Loucy (cell line): ENCODE data around the gene FA2H.

Experiments used
- H2AFZ ChIP-seq: fragments of 200-600 bp; sonication (generic); 2 replicates; pipeline ENCODE4 v1.6.0; 2016; ENCODE audit warnings: antibody characterized with exemption, mild to moderate bottlenecking, low read length, moderate library complexity
- H3F3A ChIP-seq: fragments of 200-600 bp; 2 replicates; pipeline ENCODE4 v1.6.0; 2016; ENCODE audit warnings: antibody characterized with exemption, low read depth, mild to moderate bottlenecking
- H3K27me3 ChIP-seq: fragments of 200-600 bp; sonication (generic); 2 replicates; pipeline ENCODE4 v1.6.1; 2014; ENCODE audit warnings: low read length, mild to moderate bottlenecking; ENCODE audit not compliant: insufficient read depth, poor library complexity, severe bottlenecking
- H3K36me3 ChIP-seq: fragments of 200-600 bp; sonication (generic); 2 replicates; pipeline ENCODE4 v1.6.1; 2016; ENCODE audit warnings: low read length; ENCODE audit not compliant: insufficient read depth
- H3K4me1 ChIP-seq: fragments of 200-600 bp; sonication (generic); 2 replicates; pipeline ENCODE4 v1.5.1; 2014; ENCODE audit warnings: low read length, mild to moderate bottlenecking; ENCODE audit not compliant: insufficient read depth, poor library complexity, severe bottlenecking
- H3K4me2 ChIP-seq: fragments of 200-600 bp; sonication (generic); 2 replicates; pipeline ENCODE4 v1.6.0; 2014; ENCODE audit warnings: antibody characterized with exemption, low read length, low read depth, mild to moderate bottlenecking; ENCODE audit not compliant: poor library complexity, severe bottlenecking
- H3K4me3 ChIP-seq: fragments of 200-600 bp; sonication (generic); 2 replicates; pipeline ENCODE4 v1.5.1; 2014; ENCODE audit warnings: low read length, mild to moderate bottlenecking, mixed read lengths; ENCODE audit not compliant: poor library complexity, severe bottlenecking
- H3K79me2 ChIP-seq: fragments of 200-600 bp; sonication (generic); 2 replicates; pipeline ENCODE4 v1.6.1; 2014; ENCODE audit warnings: low read length; ENCODE audit not compliant: insufficient read depth
- H3K9ac ChIP-seq: fragments of 200-600 bp; sonication (generic); 2 replicates; pipeline ENCODE4 v1.6.0; 2014; ENCODE audit warnings: mild to moderate bottlenecking, low read depth, low read length, moderate library complexity; ENCODE audit not compliant: poor library complexity, severe bottlenecking
- H3K9me2 ChIP-seq: fragments of 200-600 bp; sonication (generic); replicated peaks from 2 replicates; pipeline ENCODE4 v1.6.1; 2016; ENCODE audit warnings: low read depth, low read length, mixed read lengths
- H3K9me3 ChIP-seq: fragments of 200-600 bp; sonication (generic); 2 replicates; pipeline ENCODE4 v1.6.1; 2014; ENCODE audit warnings: mild to moderate bottlenecking, antibody characterized with exemption, low read length, low read depth; ENCODE audit not compliant: insufficient read depth
- H4K20me1 ChIP-seq: fragments of 200-600 bp; sonication (generic); 2 replicates; pipeline ENCODE4 v1.6.0; 2014; ENCODE audit warnings: antibody characterized with exemption, low read length, mild to moderate bottlenecking; ENCODE audit not compliant: insufficient read depth, poor library complexity, severe bottlenecking
- EZH2phosphoT487 ChIP-seq: fragments of 200-600 bp; IDR thresholded peaks from 2 replicates; pipeline ENCODE4 v1.6.1; 2018; ENCODE audit warnings: antibody characterized with exemption, mild to moderate bottlenecking, moderate library complexity, borderline replicate concordance
- TF ChIP-seq, protein P1 (sequence below): fragments of 200-600 bp; sonication (generic); conservative IDR thresholded peaks from 2 replicates; pipeline ENCODE4 v1.5.1; 2014; ENCODE audit warnings: mild to moderate bottlenecking, antibody characterized with exemption, low read length

Gene FA2H

DNA sequence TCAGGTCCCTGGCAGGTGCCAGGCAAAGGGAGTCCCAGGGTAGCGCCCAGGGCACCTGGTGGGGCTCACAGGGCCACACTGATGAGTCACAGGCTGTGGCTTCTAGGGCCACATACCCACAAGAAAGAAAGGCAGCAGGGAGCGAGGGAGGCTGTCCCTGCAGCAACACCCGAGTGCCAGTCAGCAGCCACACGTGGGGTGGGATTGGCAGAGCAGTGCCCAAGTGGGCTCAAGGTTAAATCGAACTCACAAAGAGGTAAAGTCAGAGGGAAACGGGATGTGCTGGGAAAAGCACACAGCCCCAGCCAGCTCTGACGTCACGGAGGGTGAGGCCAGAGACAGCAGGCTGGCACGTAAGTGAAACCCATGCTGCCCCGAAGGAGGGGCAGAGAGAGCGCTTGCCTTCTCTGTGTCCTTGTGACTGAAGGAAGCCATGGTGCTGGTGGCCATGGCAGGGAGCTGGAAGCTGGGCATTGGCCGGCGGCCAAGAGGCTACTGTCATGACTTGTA lies 33.8 kb downstream of the FA2H start:
- no peaks in the 10 kb centered on the region for H3K9me2 ChIP-seq
- H4K20me1 ChIP-seq = no peaks in the 10 kb centered on the region
- no peaks in the 10 kb centered on the region for H3K27me3 ChIP-seq
- H3K36me3 ChIP-seq = no peaks in the 10 kb centered on the region
- peaks cover 33% of the 10 kb centered on the region for H3K4me1 ChIP-seq
- H3K4me2 ChIP-seq = no peak overlapping the region
- H3K9me3 ChIP-seq = no peaks in the 10 kb centered on the region
- no peak overlapping the region for H3K4me3 ChIP-seq
- TF ChIP-seq EZH2phosphoT487 = no peak
- TF ChIP-seq, protein P1, sequence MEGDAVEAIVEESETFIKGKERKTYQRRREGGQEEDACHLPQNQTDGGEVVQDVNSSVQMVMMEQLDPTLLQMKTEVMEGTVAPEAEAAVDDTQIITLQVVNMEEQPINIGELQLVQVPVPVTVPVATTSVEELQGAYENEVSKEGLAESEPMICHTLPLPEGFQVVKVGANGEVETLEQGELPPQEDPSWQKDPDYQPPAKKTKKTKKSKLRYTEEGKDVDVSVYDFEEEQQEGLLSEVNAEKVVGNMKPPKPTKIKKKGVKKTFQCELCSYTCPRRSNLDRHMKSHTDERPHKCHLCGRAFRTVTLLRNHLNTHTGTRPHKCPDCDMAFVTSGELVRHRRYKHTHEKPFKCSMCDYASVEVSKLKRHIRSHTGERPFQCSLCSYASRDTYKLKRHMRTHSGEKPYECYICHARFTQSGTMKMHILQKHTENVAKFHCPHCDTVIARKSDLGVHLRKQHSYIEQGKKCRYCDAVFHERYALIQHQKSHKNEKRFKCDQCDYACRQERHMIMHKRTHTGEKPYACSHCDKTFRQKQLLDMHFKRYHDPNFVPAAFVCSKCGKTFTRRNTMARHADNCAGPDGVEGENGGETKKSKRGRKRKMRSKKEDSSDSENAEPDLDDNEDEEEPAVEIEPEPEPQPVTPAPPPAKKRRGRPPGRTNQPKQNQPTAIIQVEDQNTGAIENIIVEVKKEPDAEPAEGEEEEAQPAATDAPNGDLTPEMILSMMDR = no peak
- H2AFZ ChIP-seq = no peak overlapping the region
- H3K9ac ChIP-seq = no peak overlapping the region
- no peaks in the 10 kb centered on the region for H3K79me2 ChIP-seq
- no peaks in the 10 kb centered on the region for H3F3A ChIP-seq

DNA sequence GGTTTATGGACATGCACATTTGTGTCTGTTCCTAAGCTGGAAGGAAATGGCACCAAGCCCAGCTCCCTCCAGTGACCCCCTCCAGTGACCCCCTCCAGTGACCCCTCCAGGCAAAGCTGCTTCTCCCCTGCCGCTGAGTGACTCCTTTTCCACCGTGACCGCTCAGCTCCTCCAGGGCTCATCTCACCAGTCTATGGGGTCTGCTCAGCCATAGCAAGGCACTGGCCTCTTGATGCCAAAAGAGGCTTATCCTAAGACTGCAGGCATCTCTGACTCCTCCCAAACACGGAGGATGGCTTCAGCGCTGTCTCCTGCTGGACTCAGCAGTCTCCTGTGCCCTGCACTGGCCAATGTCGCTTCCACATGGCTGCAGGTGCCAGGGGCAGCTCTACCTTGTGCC lies 35.3 kb downstream of the FA2H start:
- Histone ChIP-seq H2AFZ (no peak overlapping the region), H3K9me2 (no peaks in the 10 kb centered on the region), H3K4me1 (peaks cover 33% of the 10 kb centered on the region), H3K4me2 (no peak overlapping the region), H3F3A (no peaks in the 10 kb centered on the region), H3K9me3 (no peaks in the 10 kb centered on the region), H3K36me3 (no peaks in the 10 kb centered on the region), H3K9ac (peak overlapping the region; percentile 19), H4K20me1 (no peaks in the 10 kb centered on the region), H3K4me3 (no peak overlapping the region), H3K79me2 (no peaks in the 10 kb centered on the region), H3K27me3 (no peaks in the 10 kb centered on the region)
- TF ChIP-seq, protein P1 = no peak
- TF ChIP-seq EZH2phosphoT487 = no peak

DNA sequence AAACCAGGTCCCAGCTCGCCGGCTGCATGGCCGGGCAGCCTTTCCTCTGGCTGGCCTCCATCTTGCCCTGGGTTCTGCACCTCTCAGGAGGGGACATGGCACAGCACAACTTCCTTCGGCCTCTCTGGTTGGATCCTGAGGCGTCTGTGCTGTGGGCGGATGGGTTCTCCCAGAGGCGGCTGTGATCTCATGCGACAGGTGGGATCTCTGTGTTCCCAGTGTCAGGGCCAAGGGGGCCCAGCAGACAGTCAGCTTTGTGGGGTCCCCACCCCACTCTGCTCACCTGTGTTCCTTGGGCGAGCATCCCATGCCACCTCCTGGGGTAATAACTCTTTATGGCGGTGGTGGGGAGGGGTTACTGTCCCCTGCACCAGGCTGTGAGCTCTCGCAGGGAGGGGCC lies 35.8 kb downstream of the FA2H start:
- Histone ChIP-seq H3K4me2 (no peak overlapping the region), H3K27me3 (no peaks in the 10 kb centered on the region), H3K36me3 (no peaks in the 10 kb centered on the region), H3F3A (no peaks in the 10 kb centered on the region), H3K79me2 (no peaks in the 10 kb centered on the region), H3K9me2 (no peaks in the 10 kb centered on the region), H3K4me1 (peaks cover 33% of the 10 kb centered on the region), H2AFZ (no peak overlapping the region), H3K4me3 (no peak overlapping the region), H3K9ac (peak overlapping the region; percentile 19), H4K20me1 (no peaks in the 10 kb centered on the region), H3K9me3 (no peaks in the 10 kb centered on the region)
- TF ChIP-seq, protein P1 = no peak
- no peak for TF ChIP-seq EZH2phosphoT487
